D341Med (cell line): ENCODE measurements around the gene SPACDR.

ENCODE experiments used
- DNase-seq: peaks from one replicate; pipeline ENCODE4 v3.0.0; 2012; ENCODE audit warnings: low spot score

SPACDR gene

GRCh38 chr7:100485471-100485876, 21.4 kb upstream of the SPACDR start:
- DNase-seq: no peak

GRCh38 chr7:100484673-100485045, 20.6 kb upstream of the SPACDR start:
- no peak for DNase-seq

DNA sequence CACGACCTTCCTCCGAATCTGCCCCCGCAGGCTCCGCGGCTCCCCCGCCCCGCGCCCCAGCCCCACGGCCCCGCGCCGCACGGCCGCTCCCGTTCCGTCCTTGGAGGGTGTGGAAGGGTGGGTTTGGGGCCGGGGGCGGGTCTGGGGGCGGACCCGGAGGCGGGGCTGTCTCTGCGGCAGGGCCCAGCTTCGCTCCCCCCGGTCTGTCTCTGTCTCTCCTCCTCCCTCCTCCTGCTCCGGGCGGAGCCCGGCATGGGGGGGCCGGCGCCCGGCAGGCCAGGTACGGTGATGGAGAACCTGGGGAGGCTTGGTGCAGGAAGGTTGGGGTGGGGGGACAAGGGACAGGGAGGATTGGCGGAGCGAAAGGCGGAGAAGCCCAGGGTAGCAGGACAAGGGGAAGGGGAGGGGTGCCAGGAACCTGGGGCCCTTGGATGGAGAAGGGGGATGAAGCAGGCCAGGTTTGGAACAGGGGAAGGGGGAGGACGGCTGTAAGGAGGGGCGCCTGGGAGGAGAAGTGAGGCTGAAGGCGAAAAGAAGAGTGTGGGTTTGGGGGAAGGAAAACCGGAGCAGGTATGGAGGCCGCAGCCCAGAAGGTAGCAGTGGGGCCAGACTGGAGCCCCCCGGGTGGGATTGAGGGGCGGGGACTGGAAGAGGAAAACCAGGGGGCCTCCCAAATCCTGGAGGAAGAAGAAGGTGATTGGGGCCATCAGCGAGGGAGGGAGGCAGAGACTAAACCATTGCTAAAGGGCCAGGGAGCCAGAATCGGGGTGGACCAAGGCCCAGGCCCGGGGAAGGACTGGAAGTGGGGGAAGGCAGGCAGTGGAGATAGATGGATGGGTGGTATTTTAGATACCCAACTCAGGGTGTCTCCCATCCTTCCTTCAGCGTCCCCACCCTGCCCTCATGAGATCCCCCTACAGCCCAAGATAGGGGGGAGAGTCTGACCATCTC, 19.9 kb upstream of the SPACDR start, which contains the start of gene NYAP1:
NYAP1 (plus strand) TSS at position 206 of the 951 bp plus-strand sequence. CDS start 1,385 bp downstream, outside the sequence.
- peak; percentile 81 for DNase-seq

- peak; percentile 94 for DNase-seq
Measured at GRCh38 chr7:100483090-100483721, 19.1 kb upstream of the SPACDR start.

- DNase-seq: no peak
Measured at GRCh38 chr7:100482728-100483089, 18.6 kb upstream of the SPACDR start.

- DNase-seq: no peak
Measured at GRCh38 chr7:100481466-100481865, 17.4 kb upstream of the SPACDR start.

- peak; percentile 90 for DNase-seq
Measured at GRCh38 chr7:100478958-100479660, 15.0 kb upstream of the SPACDR start, which contains the start of gene TSC22D4. Gene TSC22D4 (minus strand): TSS chr7:100479214. CDS start chr7:100478038, 1,176 bp downstream.

- peak; percentile 41 for DNase-seq
Measured at GRCh38 chr7:100477871-100478267, 13.8 kb upstream of the SPACDR start.

DNA sequence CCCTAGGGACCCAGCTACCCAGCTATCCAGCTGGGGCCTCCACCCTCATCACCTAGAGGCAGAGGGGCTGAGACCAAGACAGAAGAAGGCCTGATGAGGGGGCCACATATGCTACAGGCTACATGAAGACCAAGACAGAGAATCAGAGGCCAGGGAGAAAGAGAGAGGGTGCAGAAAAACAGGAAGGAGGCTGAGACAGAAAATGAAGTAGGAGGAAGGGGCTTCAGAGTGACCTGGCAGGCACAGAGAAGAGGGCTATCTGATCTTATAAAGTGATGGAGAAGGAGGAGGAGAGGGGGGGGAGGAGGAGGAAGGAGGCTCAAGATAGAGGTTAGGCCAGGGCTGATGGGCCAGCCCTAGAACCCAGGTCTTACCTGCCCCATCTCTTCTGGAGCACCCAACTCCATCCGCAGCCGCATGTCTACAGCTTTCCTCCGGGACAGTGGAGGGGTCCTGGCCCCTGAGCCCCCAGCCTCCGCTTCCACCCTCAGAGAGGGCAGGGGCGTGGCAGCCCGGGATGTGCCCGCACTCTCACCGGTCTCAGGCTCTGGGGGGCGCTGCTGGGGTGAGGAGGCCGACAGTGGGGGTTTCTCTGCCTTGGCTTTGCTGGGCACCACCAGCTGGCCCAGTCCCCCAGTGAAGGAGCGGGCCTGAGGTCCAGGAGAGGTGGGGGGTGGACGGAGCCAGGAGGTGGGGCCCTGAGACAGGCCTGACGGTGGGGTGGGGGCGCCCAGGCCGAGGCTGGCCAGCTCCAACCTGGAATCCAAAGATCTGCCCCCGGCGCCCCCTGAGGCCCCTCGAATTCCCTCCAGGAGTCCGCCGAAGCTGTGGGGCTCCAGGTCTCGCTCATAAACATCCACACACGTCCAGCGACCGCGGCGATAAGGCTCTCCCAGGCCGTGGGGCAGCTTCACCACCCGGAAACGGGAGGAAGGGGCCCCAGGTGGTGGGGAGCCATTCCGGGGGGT, 13.1 kb upstream of the SPACDR start:
- peak; percentile 40 for DNase-seq

DNA sequence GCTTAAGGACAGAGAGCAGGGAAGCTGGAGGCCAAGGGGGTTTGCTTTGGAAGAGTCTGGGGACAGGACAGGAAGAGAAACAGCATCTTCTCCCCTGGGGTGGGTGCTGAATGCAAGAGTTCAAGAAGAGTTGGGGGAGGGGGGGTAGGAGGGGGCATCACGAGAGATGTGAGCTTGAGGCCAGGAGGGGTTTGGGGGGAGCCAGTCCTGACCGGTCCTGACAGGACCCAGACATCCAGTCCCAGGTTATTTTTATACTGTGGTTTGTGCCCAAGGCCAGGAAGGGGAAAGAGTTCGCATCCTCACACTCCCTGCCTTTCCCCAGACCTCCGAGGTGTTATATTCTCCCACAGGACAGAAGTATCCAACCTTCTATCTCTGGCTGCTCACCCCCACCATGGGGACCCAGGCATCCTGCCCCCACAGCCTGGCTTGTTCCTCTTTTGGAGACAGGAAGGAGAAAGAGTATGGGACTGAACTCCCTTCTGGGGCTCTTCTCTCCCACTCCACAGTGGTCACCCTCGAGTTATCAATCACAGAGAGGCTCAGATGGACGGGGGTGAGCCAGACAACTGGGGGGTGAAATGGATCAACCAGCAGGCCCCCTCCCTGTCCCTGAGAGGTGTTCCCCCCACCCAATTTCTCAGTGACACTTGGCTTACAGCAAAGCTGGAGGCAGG, 12.2 kb upstream of the SPACDR start:
- DNase-seq: no peak

DNA sequence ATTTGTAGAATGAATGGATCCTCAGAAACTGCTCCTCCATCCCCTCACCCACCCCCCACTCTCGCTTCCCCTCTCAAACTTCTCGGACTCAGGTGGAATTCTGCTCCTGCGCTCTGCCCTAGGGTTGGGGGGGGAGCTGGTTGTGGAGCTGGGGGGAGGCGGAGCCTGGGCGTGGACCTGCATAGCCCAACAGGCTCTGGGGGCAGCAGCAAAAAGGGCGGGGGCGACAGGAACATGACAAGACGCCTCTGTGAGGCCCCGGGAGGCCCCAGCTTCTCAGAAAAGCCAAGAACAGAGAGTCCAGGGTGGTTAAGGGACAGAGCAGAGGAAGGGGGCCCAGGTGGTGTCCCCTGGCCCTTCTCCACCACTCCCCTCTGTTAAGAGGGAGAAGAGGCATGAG, 11.5 kb upstream of the SPACDR start:
- DNase-seq: no peak

GRCh38 chr7:100472854-100473499, 8.9 kb upstream of the SPACDR start:
- no peak for DNase-seq

GRCh38 chr7:100472121-100472851, 8.2 kb upstream of the SPACDR start:
- no peak for DNase-seq

DNA sequence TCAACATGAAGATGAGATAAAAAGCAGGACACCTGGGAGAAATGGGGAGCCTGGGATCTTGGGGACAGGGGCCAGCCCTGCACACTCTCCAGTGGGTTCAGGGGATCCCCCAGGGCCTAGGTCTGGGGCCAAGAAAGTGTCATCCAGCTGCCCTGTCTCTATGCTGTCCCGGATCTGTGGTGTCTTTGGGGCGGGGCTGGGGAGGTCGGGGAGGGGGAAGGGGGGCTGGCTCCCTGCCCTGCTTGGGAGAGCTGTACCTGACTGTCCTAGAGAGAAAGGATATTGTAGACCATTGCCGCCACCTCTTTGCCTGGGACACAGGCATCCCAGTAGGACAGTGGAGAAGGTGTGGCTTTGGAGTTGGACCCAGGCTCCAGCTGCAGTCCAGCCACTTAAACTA, 7.0 kb upstream of the SPACDR start:
- no peak for DNase-seq

GRCh38 chr7:100469227-100470044, 5.4 kb upstream of the SPACDR start:
- peak; percentile 94 for DNase-seq

DNA sequence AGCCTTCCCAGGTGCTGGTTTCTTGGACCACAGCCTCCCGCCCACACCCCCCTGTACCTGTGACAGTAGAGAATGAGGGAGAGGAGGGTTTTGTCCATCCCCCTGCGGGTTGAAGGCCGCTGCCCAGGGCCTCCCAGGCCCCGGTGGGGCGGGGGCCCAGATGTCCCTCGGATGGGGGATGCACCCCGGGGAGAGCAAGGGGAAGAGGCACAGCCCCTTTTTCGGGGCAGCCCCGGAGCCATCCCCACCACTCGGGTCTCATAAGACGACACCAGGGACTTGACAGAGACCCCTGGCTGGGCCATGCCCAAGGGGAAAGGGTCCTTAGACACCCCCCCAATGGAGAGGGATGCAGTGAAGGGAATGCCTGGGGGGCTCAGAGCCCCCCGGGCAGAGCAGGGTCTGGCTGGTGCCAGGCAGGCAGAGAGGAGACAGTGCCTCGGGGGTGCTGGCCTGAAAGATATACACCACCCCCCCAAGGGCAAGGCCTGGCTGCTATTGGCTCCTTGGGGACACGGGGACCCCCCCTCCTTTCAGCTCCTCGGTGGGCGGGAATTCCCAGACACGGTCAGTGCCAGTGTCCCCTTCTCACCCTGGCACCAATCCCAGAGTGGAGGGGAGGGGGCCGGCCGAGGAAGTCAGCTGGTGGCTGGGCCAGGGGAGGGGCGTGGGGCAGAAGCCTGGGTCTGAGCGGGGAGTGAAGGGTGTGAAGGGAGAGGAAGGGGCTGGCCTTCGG, 3.7 kb upstream of the SPACDR start:
- no peak for DNase-seq

GRCh38 chr7:100466653-100467605, 2.9 kb upstream of the SPACDR start:
- DNase-seq: no peak
